GM13976 (cell line): ENCODE data around the gene PTPN3.
"Not testable (repeated sequence)": the region's sequence is repeated elsewhere in the genome, so short reads cannot be mapped to it uniquely, and the experiment has no call there.

Experiments used
- DNase-seq: peaks from one replicate; pipeline ENCODE4 v3.0.0; 2012; ENCODE audit warnings: low spot score
- CTCF ChIP-seq: IDR thresholded peaks from 2 replicates; pipeline ENCODE4 v1.5.1; 2012; ENCODE audit warnings: borderline replicate concordance, mild to moderate bottlenecking; ENCODE audit not compliant: insufficient read depth; ENCODE audit errors: extremely low read depth, missing control alignments, control extremely low read depth
- in situ Hi-C: fragments of 300-500 bp; cut with MboI; formaldehyde crosslinking; loops from one replicate; pipeline ENCODE4 v1.12.0; 2022; ENCODE audit warnings: low sequenced_read_pairs, mixed read lengths, inconsistent platforms; ENCODE audit not compliant: unreplicated experiment

Gene PTPN3

GRCh38 chr9:109369285-109369684, 128.8 kb downstream of the PTPN3 start:
- no peak for DNase-seq
- in situ Hi-C loops, result no loop called here
- TF ChIP-seq CTCF, result no peak

GRCh38 chr9:109360771-109361170, 137.3 kb downstream of the PTPN3 start:
- in situ Hi-C loops, result no loop called here
- no peak for TF ChIP-seq CTCF
- DNase-seq, result no peak

- DNase-seq, in situ Hi-C loops: not testable (repeated sequence)
Observed at GRCh38 chr9:109358968-109359603, 139.0 kb downstream of the PTPN3 start.

- in situ Hi-C loops, result no loop called here
- DNase-seq, result no peak
Observed at GRCh38 chr9:109355564-109356297, 142.4 kb downstream of the PTPN3 start.

GRCh38 chr9:109354190-109354589, 143.9 kb downstream of the PTPN3 start:
- DNase-seq, result no peak
- in situ Hi-C loops, result no loop called here
- no peak for TF ChIP-seq CTCF

More at GRCh38 chr9:109355564-109356297, 142.4 kb downstream of the PTPN3 start:
- TF ChIP-seq CTCF, result no peak

GRCh38 chr9:109351032-109351431, 147.1 kb downstream of the PTPN3 start:
- in situ Hi-C loops, result no loop called here
- no peak for TF ChIP-seq CTCF
- DNase-seq, result no peak

GRCh38 chr9:109349421-109349846, 148.7 kb downstream of the PTPN3 start:
- in situ Hi-C loops, result no loop called here
- no peak for TF ChIP-seq CTCF
- no peak for DNase-seq
